HL-60 (cell line): Measurements from ENCODE around the gene SPNS2.

Experiments
- CTCF ChIP-seq: IDR thresholded peaks from one replicate; pipeline ENCODE4 v1.5.1; 2011; ENCODE audit warnings: low read length, control low read depth, inconsistent platforms; ENCODE audit not compliant: insufficient read depth
- GABPA ChIP-seq: IDR thresholded peaks from 2 replicates; pipeline ENCODE4 v1.6.1; 2012; ENCODE audit warnings: low read depth

DNA sequence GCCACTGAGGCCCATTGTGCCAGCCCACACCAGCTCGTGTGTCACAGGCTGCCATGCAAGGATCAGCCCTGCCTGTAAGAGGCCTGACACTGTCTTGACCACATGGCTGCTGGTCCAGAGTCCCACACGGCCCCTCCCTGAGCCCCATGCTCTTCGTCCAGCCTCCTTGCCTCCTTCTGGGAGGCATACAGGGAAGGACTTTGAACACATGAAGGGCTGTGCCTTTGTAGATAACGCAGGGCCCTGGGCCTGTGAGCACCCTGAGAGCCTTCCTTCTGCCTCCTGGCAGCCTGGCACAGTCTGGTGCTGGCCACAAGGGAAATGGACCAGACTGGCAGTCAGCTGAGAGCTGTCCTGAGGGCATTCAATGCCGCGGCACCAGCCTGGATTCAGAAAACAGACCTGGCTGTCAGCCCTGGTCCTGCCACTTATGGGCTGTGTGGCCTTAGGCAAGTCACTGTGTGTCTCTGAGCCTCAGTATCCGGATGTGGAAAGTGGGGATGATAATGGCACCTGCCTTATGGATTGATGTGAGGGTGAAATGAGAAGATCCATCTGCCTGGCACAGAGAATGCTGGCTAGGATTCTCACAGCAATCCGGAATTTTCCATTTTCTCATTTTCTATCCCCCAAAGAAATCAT is 19.2 kb upstream of the SPNS2 start:
- no peak for TF ChIP-seq CTCF
- TF ChIP-seq GABPA = no peak
